WERI-Rb-1 (cell line): Measurements from ENCODE around the gene USP43.

Experiments used
- DNase-seq: peaks from one replicate; pipeline ENCODE4 v3.0.0-alpha.2; 2020
- H3K27ac ChIP-seq: fragments of 250-450 bp; sonication (Bioruptor Pico); 2 replicates; pipeline ENCODE4 v1.5.1; 2020; ENCODE audit warnings: mild to moderate bottlenecking, moderate library complexity
- H3K27me3 ChIP-seq: fragments of 250-450 bp; sonication (Bioruptor Pico); 2 replicates; pipeline ENCODE4 v1.5.1; 2021; ENCODE audit warnings: mild to moderate bottlenecking, low read depth, moderate library complexity; ENCODE audit not compliant: insufficient read depth, severe bottlenecking
- H3K36me3 ChIP-seq: fragments of 250-450 bp; sonication (Bioruptor Pico); 2 replicates; pipeline ENCODE4 v1.5.1; 2020; ENCODE audit warnings: mild to moderate bottlenecking, moderate library complexity
- H3K4me3 ChIP-seq: 2 replicates; pipeline ENCODE4 v1.5.1; 2011; ENCODE audit warnings: low read depth, mild to moderate bottlenecking, control low read depth, low read length
- H3K9me3 ChIP-seq: fragments of 250-450 bp; sonication (Bioruptor Pico); 2 replicates; pipeline ENCODE4 v1.5.1; 2021; ENCODE audit warnings: mild to moderate bottlenecking, moderate library complexity; ENCODE audit not compliant: severe bottlenecking
- CTCF ChIP-seq: IDR thresholded peaks from 2 replicates; pipeline ENCODE4 v1.5.1; 2011; ENCODE audit warnings: low read depth, mild to moderate bottlenecking, control low read depth, inconsistent platforms, low read length

Gene USP43

GRCh38 chr17:9669551-9670008 is 24.3 kb downstream of the USP43 start:
- Histone ChIP-seq H3K27me3 (no peaks in the 10 kb centered on the region), H3K27ac (no peak overlapping the region), H3K36me3 (no peaks in the 10 kb centered on the region), H3K4me3 (no peak overlapping the region), H3K9me3 (no peaks in the 10 kb centered on the region)
- no peak for DNase-seq
- TF ChIP-seq CTCF = no peak

GRCh38 chr17:9670596-9670995 is 25.3 kb downstream of the USP43 start:
- no peaks in the 10 kb centered on the region for H3K9me3 ChIP-seq
- DNase-seq = no peak
- no peak overlapping the region for H3K27ac ChIP-seq
- no peak overlapping the region for H3K4me3 ChIP-seq
- H3K27me3 ChIP-seq = no peaks in the 10 kb centered on the region
- H3K36me3 ChIP-seq = no peaks in the 10 kb centered on the region
- no peak for TF ChIP-seq CTCF

GRCh38 chr17:9671559-9671958 is 26.2 kb downstream of the USP43 start:
- H3K27ac ChIP-seq = no peak overlapping the region
- DNase-seq = no peak
- no peaks in the 10 kb centered on the region for H3K36me3 ChIP-seq
- H3K4me3 ChIP-seq = no peak overlapping the region
- no peak for TF ChIP-seq CTCF
- no peaks in the 10 kb centered on the region for H3K9me3 ChIP-seq
- H3K27me3 ChIP-seq = no peaks in the 10 kb centered on the region

GRCh38 chr17:9672266-9672665 is 26.9 kb downstream of the USP43 start:
- no peaks in the 10 kb centered on the region for H3K27me3 ChIP-seq
- H3K4me3 ChIP-seq = no peak overlapping the region
- DNase-seq = no peak
- H3K9me3 ChIP-seq = no peaks in the 10 kb centered on the region
- no peak overlapping the region for H3K27ac ChIP-seq
- no peak for TF ChIP-seq CTCF
- no peaks in the 10 kb centered on the region for H3K36me3 ChIP-seq

GRCh38 chr17:9672691-9673090 is 27.4 kb downstream of the USP43 start:
- no peak for TF ChIP-seq CTCF
- H3K27me3 ChIP-seq = no peaks in the 10 kb centered on the region
- no peaks in the 10 kb centered on the region for H3K36me3 ChIP-seq
- no peak overlapping the region for H3K4me3 ChIP-seq
- DNase-seq = no peak
- no peaks in the 10 kb centered on the region for H3K9me3 ChIP-seq
- no peak overlapping the region for H3K27ac ChIP-seq

- no peak for DNase-seq
- Histone ChIP-seq H3K27ac (no peak overlapping the region), H3K36me3 (no peaks in the 10 kb centered on the region), H3K9me3 (peaks cover 3% of the 10 kb centered on the region), H3K4me3 (no peak overlapping the region), H3K27me3 (no peaks in the 10 kb centered on the region)
- peak; percentile 33; the same call in 1 of the 2 replicates for TF ChIP-seq CTCF
Measured at GRCh38 chr17:9676084-9676483, 30.8 kb downstream of the USP43 start.
